ENCODE measurements around the gene SORL1-AS1.

SORL1-AS1 gene

GRCh38 chr11:121408830-121409229, 43.9 kb downstream of the SORL1-AS1 start:
- TF ChIP-seq, protein P1, sequence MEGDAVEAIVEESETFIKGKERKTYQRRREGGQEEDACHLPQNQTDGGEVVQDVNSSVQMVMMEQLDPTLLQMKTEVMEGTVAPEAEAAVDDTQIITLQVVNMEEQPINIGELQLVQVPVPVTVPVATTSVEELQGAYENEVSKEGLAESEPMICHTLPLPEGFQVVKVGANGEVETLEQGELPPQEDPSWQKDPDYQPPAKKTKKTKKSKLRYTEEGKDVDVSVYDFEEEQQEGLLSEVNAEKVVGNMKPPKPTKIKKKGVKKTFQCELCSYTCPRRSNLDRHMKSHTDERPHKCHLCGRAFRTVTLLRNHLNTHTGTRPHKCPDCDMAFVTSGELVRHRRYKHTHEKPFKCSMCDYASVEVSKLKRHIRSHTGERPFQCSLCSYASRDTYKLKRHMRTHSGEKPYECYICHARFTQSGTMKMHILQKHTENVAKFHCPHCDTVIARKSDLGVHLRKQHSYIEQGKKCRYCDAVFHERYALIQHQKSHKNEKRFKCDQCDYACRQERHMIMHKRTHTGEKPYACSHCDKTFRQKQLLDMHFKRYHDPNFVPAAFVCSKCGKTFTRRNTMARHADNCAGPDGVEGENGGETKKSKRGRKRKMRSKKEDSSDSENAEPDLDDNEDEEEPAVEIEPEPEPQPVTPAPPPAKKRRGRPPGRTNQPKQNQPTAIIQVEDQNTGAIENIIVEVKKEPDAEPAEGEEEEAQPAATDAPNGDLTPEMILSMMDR (IDR thresholded peaks at IDR 0.05; ENCODE audit: insufficient read depth, low read depth, low read length), result no peak
- Histone ChIP-seq H3K4me3 (ENCODE audit: low read depth, low read length) (no peak overlapping the region), H3K27me3 (ENCODE audit: control insufficient read depth, insufficient read depth, low read length) (peaks cover 3% of the 10 kb centered on the region; the same call in 1 of the 2 replicates), H3K36me3 (ENCODE audit: control insufficient read depth, insufficient read depth, low read length) (no peaks in the 10 kb centered on the region)
- CTCF ChIA-PET, result no interaction called here
- POLR2A ChIA-PET, result no interaction called here
- DNase-seq (ENCODE audit: low read depth), result no peak

DNA sequence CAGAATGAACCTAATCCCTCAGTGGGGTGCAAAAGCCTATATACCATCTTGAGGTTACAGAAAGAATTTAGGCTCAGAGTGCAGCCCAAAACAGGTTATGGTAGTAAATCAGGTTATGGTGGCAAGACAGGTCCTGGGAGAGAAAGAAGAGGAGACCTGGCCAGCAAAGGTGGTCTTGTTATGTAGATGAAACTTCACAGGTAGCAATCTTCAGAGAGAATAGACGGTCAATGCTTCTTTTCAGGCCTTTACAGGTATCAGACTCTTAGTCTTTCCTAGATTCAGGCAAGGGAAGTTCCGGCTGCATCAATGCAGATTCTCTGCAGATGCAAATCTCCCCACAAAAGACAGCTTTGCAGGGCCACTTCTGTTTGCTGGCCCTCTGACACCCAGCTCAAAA, 46.5 kb downstream of the SORL1-AS1 start:
- TF ChIP-seq, protein P1 (IDR thresholded peaks at IDR 0.05; ENCODE audit: insufficient read depth, low read depth, low read length), result no peak
- DNase-seq (ENCODE audit: low read depth), result no peak
- ChIA-PET CTCF (interaction anchor here (1.6 kb wide), 1 partner anchor 18 kb away, joined by 3 read pairs; no protein-coding TSS in a partner anchor), POLR2A (no interaction called here)
- peaks cover 3% of the 10 kb centered on the region; the same call in 1 of the 2 replicates for H3K27me3 ChIP-seq (ENCODE audit: control insufficient read depth, insufficient read depth, low read length)
- H3K4me3 ChIP-seq (ENCODE audit: low read depth, low read length), result no peak overlapping the region
- no peaks in the 10 kb centered on the region for H3K36me3 ChIP-seq (ENCODE audit: control insufficient read depth, insufficient read depth, low read length)

DNA sequence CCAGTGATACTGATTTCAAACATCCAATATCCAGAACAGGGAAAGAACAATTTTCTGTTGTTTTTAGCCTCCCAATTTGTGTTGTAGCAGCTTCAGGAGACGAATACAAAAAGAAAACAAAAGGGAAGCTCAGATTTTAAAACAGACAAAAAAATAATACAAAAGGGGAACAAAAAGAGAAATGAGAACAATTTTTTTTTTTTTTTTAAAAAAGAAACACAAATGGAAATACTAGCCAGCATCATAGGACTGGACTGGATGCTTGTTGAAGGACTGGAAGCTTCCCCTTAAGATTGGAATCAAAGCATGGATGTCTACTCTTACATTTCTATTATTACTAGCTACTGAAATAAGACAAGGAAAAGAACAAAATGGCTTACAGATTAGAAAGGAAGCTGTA, 47.1 kb downstream of the SORL1-AS1 start:
- no peak overlapping the region for H3K4me3 ChIP-seq (ENCODE audit: low read depth, low read length)
- peaks cover 3% of the 10 kb centered on the region; the same call in 1 of the 2 replicates for H3K27me3 ChIP-seq (ENCODE audit: control insufficient read depth, insufficient read depth, low read length)
- TF ChIP-seq, protein P1 (IDR thresholded peaks at IDR 0.05; ENCODE audit: insufficient read depth, low read depth, low read length), result no peak
- POLR2A ChIA-PET, result no interaction called here
- no peaks in the 10 kb centered on the region for H3K36me3 ChIP-seq (ENCODE audit: control insufficient read depth, insufficient read depth, low read length)
- CTCF ChIA-PET, result interaction anchor here (1.2 to 1.6 kb wide), 2 partner anchors 9 to 18 kb away, joined by 3 read pairs; no protein-coding TSS in a partner anchor
- no peak for DNase-seq (ENCODE audit: low read depth)

- ChIA-PET POLR2A (no interaction called here), CTCF (interaction anchor here (1.4 kb wide), 1 partner anchor 10 kb away, joined by 6 read pairs; no protein-coding TSS in a partner anchor)
- no peak for DNase-seq (ENCODE audit: low read depth)
- TF ChIP-seq, protein P1 (IDR thresholded peaks at IDR 0.05; ENCODE audit: insufficient read depth, low read depth, low read length), result no peak
- 0 out of 2 replicates have a peak, but pooled peaks cover under 1% of the 10 kb centered on the region for H3K27me3 ChIP-seq (ENCODE audit: control insufficient read depth, insufficient read depth, low read length)
- no peaks in the 10 kb centered on the region for H3K36me3 ChIP-seq (ENCODE audit: control insufficient read depth, insufficient read depth, low read length)
- no peak overlapping the region for H3K4me3 ChIP-seq (ENCODE audit: low read depth, low read length)
These were observed 58.0 kb downstream of the SORL1-AS1 start for GRCh38 chr11:121394785-121395184.

GRCh38 chr11:121393855-121394254, 58.9 kb downstream of the SORL1-AS1 start:
- TF ChIP-seq, protein P1 (IDR thresholded peaks at IDR 0.05; ENCODE audit: insufficient read depth, low read depth, low read length), result no peak
- POLR2A ChIA-PET, result no interaction called here
- no peak for DNase-seq (ENCODE audit: low read depth)
- Histone ChIP-seq H3K4me3 (ENCODE audit: low read depth, low read length) (no peak overlapping the region), H3K36me3 (ENCODE audit: control insufficient read depth, insufficient read depth, low read length) (no peaks in the 10 kb centered on the region), H3K27me3 (ENCODE audit: control insufficient read depth, insufficient read depth, low read length) (peaks cover 3% of the 10 kb centered on the region; the same call in 1 of the 2 replicates)
- CTCF ChIA-PET, result interaction anchor here (1.4 kb wide), 1 partner anchor 9 kb away, joined by 6 read pairs; no protein-coding TSS in a partner anchor
